NCI-H1048 (cell line): ENCODE data around the gene KIF21A.
"Not testable (repeated sequence)": the region's sequence is repeated elsewhere in the genome, so short reads cannot be mapped to it uniquely, and the experiment has no call there.

Source experiments
- DNase-seq: peaks from one replicate; lab custom pipeline; 2025; lab: John Stamatoyannopoulos, UW

KIF21A gene

DNA sequence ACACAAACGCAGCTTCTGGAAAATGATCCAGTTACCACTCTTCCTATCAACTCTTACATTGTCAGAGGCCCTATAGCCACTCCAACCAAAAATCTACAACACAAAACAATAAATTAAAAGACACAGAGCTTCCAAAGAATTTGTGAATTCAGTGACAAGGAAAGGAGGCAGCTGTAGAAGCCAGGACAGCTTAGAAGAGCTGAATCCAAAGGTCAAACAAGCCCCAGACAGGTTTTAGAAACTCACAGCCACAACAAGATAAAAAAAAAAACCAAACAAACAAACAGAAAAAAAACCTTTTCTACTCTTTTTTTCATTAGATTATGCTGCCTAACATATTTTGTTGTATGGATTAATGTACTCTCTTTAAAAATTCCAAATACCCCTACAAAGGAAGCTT, 94.4 kb downstream of the KIF21A start:
- DNase-seq, result no peak

DNA sequence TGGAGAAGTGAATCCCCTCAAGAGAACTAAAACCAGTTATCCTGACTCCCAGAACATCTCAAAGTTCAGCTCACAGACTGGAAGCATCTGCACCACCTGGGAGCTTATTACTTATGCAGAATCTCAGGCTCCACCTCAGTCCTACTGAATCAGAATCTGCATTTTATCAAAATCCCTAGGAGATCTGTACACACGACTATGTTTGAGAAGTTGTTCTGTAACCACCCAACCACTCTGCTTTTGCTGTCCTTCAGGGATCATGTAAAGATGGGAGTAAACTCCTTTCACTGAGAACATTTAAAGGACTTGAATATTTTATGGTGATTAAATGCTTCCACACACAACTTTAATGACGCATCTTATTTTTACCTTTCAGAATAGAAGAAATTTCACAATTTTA, 98.0 kb downstream of the KIF21A start:
- no peak for DNase-seq

DNA sequence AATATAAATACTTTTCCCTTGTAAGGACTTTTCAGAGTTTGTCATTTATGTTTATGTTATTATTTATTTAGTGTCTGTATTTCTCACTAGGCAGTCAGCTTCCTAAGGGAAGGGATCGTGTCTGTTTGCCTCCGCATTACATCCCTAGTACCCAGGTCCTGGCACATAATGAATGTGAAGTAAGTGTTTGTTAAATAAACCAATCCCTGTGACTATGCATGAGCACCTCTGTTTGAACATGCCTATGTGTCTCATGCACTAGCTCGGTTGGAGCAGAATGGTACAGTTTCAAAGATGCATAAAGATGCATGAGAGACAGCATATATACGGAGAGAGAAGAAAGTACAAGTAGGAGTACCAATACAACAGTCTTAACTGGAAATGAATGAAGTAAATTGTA, 99.3 kb downstream of the KIF21A start:
- no peak for DNase-seq

DNA sequence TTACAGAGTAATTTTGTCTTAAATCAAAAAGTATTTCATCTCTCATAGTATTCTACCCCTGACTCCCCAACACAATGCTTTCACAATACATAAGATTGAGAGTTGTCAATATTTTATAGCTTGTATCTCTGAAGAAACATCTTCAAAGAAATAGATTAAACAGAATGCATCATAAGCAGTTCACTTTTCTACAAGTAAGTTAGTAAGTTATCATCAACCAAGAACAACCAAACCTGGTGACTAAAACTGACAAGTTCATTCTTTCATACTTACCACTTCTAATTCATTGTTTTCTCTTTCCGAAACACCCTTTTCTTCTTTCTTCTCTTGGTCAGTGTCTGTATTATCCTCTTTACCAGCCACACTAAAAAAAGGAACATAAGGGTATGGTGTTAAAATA, 101.2 kb downstream of the KIF21A start:
- DNase-seq, result no peak

DNA sequence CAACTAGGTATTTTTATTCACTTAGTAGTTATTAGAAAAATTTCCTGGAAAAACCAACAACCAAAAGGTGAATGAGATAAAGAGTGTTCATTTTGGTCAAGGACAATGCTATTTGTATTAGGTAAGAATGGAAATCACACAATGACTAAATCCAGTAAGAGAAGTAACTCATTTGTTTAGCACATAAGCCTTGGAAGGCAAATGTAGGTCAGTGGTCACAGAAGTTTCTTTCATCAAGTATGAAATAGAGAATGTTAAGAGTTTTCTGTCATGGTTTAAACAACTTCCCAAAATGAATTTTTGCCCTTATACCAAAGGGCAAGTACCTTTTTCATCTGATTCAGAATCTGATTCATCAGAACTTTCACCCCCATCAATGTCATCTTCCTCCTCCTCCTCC, 101.7 kb downstream of the KIF21A start:
- DNase-seq, result no peak

DNA sequence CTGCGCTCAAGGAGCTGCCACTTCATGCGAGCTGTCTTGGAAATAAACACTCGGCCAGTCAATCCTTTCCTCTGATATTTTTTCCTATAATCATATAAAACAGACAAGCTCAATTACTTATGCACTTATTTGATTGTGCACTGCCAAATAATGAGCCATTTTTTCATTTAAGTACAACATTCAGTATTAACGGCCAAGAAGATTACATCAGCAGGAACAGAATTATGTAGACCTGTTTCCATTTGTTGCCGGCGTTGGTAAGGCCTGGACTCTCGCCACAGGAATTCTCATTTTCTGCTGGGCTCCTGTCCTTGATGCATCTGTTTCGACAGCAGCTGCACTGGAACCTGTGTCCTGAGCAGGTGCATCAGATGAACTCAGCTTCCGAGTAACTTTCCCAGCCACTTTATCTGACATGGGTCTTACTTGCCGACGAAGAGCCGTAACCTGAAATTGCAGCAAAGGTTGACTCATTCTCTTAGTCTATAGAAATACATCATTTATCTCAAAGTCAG, 110.2 kb downstream of the KIF21A start:
- DNase-seq, result no peak

DNA sequence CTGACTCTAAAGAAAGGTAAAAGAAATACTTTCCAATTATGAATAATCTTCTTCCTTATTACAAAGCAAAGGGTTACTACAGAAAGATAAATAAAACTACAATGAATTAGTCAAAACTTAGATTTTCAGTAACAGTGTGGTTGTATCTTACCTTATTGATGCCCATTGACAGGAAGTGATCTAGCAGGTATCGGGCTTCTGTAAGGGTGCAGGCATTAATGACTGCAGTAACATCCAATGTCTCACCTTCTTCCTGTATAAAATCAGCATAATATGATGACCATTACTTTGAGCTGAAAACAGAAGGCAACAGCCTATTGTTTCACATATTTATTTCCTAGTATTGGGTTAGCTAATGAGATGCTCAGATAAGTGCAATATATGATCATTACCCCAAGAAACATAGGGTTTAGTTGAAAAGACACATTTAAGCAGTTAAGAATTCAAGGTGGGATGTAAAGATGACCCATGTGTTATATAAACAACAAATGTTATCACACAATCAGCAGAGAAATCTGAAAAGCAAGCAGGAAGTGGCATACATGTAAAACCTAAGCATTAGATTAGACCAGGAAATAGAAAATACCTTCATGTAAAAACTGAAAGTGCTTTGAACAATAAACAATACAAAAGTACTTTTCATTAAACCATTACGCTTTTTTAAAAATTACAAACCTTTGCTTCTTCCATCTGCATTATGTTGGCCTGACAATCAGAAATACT, 111.2 kb downstream of the KIF21A start:
- no peak for DNase-seq

DNA sequence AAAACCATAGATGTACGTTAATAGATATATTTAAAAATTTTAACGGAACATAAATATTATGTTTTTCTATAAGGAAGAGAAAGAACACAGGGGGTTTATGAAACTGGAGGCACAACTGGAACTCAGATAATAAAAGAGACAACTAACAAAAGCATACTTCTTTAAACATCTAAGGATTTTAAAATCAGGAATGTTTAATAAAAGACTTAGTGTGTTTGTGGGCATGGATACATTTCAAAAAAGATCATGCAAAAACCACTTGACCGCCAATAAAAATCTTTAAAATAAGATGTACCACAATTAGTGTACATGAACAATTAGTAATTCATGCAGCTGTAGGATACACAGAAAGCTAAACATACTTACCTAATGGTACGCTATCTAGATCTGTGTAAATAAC, 113.0 kb downstream of the KIF21A start:
- DNase-seq, result no peak

DNA sequence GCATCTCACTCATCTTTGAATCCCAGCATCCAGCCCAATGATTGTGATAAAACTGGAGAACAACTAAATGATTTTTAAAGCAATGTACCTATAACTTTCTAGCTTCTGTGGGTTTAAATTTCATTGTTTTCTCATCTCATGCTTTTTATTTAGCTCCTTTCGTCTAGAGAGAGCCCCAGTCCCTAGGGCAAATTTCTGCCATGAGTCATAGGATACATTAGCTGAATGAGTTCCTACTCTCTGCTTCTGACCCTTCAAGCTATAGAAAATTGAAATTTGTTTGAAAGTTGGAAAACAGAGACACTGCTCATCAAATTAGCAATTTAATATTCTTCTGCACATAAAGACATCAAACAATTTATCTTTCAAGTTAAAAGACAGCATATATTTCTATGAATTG, 113.9 kb downstream of the KIF21A start:
- no peak for DNase-seq

DNA sequence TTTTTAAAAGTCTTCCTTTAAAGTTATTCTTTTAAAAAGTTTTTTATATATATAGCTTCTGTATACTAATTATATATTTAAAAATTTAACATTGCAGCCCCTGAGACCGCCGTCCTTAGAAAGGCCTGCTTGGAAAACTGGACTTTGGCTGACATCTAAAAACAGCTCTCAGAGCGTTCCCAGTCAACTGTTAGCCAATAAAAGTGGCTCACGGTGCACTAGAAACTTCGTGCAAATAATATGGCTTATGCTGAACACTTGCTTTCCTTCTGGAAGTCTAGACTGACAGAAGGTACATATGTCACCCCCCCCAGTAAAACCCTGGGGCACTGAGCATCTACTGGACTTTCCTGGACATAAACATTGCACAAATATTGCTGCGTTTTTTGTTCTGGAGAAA, 115.0 kb downstream of the KIF21A start:
- no peak for DNase-seq

DNA sequence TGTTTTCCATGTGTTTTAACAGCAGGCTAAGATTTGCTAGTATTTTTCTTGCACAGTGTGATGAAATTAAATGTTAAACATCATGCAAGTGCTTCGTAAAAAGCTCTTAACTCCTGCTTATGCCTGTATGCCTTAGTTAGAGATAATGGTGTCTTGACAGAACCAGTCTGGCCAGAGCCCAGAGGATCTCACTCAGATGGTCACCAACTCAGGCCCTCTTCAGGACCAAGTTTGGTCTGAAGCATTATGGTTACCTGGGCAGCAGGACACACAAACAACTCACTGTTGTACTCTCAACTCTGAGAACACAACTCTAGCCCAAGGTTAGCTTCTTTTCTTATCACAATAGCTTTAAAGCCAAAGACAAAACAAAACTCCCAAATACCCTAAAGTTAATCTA, 115.4 kb downstream of the KIF21A start:
- no peak for DNase-seq

DNA sequence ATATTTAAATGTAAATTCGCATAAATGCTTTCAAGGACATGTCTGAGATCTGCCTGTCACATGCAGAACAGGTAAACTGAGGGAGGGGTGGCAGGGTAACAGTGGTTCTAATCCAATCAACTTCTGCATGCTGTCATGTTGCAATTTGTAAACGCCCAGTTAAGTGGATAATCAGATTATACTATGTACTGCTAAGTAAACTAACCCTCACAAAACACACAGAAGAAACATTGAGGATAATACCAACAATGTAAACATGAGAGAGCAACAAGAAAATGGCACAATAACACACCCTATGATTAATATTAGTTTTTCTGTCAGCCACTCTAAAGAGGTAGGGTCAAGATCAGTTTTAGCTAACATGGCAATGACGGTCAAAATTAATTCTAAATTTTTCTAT, 123.7 kb downstream of the KIF21A start:
- DNase-seq, result no peak

DNA sequence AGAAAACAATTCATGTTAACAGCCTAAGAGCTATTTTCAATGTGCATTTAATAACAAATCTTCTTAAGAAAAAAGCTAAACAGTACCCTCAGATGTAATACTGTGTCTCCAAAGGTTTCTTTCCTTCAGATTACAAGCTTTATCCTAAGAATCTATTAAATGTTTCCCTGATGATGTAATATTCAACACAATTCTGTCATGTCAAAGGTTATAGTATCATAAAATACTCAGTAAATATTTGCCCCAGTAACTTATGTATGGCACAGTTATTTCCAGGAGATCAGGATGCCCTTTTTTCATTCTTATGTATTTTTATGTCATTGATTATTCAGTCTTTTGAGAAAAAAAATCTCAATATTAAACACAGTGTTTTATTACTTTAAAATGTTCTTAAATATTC, 128.4 kb downstream of the KIF21A start:
- no peak for DNase-seq

DNA sequence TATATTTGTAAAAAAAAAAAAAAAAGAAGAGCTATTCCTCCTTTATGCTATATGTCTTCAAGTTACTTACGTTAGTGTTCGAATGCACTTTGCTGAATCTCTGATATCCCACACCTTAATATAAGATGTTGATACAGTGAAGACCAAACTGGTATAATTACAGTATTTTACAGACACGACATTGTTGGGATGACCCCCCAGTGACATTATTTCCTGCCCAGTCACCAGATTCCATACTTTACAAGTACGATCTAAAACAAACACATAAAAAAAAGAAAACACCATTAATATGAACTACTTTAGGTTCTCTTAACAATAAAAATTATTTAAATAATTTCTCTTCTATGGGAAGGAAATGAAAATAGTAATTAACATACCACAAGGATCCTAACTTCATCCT, 133.4 kb downstream of the KIF21A start:
- no peak for DNase-seq

DNA sequence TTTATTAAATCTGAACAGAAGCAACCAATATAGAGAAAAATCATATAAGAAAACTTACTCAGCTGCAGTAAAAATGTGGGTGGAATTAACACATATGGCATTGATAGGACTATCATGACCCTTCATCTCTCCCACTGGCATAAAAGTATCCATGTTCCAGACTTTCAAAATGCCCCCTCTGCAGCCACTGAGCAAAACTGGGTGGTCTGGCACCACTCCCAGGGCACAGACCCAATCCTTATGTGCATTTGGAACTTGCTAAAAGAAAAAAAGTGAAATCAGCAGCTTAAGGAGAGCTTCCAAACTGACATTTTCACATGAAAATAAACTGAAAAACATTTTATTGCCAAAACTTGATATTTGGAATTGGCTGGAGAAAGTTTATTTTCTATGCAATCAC, 141.5 kb downstream of the KIF21A start:
- DNase-seq, result no peak

DNA sequence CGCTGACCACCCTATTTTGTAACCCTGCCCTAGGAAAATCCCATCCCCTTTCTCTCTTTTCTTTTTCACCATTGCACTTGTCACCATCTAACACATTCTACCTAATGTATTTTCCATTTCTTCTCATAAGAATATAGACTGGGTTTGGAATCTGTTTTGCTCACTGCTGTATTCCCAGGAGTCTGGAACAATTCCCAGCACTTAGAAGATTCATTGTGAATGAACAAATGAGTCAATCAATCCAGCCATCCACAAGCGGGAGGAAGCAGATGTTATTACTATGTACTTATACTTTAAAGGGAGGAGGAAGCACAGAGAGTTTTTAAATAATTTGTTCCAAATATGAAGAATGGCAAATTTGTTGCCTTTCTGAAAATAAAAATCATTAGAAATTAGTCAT, 142.1 kb downstream of the KIF21A start:
- no peak for DNase-seq

DNA sequence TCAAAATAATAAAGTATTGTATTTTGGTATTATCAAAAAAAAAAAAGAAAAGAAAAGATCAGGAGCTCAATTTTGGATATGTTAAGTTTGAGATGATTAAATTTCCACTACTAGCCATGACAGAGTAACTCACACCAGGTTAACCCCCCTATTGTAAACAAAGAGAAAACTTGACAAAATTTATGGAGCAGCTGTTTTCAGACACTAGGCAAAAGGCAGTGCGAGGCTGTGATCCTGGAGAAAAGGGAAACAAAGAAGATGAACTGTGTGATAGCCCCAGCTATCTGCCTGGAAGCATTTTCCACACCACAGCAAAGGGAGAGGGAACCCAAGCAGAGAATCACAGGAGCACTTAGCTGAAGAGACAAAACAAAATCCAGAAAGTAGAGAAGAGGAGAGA, 145.0 kb downstream of the KIF21A start:
- DNase-seq, result no peak

DNA sequence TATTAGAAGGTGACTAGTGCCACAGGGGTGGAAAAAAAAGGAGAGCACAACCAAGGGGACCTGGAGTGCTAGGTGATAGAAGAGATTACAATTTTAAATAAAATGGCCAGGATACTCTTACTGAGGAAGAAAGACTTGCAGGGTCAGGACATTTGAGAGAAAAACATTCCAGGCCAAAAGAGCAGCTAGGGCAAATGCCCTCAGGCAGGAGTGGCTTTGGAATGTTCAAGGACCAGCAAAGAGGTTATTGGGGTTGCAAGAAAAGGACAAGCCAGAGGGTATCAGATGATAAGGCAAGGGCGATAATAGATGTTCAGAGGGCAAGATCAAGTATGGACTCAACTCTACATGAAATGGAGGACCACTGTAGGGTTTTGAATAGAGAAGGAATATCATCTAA, 146.4 kb downstream of the KIF21A start:
- DNase-seq, result no peak

DNA sequence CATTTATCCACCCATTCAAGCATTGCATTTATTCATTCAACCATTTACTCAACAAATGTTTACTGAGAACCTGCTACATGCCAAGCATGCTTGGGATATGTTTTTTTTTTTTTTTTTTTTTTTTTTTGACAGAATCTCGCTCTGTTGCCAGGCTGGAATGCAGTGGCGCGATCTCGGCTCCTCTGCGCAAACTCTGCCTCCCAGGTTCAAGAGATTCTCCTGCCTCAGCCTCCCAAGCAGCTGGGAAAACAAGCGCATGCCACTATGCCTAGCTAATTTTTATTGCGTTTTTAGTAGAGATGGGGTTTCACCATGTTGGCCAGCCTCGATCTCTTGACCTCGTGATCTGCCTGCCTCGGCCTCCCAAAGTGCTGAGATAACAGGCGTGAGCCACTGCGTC, 147.3 kb downstream of the KIF21A start:
- not testable (repeated sequence) for DNase-seq

DNA sequence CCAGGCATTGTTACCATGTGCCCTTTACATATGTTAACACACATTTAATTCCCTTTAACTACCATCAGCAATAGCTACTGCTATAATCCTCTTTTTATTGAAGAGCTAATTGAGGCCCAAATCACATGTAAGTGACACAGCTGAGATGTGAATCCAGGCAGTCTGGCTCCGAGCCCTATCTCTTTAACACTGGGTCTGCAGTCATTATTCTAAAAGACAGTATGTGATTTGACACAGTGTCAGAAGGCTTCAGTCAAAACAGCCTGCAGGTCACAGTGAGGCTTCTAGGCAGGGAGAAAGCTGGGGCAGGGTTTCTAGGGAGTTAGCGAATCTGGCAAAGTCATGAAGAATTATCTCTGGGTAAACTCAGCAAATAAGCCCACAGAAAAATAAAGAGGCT, 148.2 kb downstream of the KIF21A start:
- no peak for DNase-seq

DNA sequence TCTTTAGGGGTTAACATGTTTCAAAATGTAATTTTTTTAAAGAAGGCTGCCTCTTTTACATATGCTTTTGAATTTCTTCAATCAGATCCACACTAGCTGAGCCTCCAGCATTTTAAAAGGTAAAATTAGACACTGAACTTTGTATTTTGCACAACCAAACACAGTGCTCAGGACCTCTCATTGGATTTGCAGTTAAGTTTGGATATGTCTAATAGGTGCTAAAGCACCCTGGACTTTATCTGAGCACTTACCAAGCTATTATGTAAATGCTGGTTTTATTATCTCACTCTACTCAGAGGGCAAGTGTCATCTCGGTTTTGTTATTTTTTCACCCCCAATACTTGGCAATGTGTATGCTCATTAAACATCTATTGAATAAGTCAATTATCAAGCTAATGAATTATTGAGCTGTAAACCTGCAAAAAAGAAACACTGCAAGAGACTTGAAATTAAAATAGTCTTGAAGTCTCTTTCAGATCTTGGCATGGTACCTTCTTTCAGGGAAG, 150.7 kb downstream of the KIF21A start:
- DNase-seq, result no peak

DNA sequence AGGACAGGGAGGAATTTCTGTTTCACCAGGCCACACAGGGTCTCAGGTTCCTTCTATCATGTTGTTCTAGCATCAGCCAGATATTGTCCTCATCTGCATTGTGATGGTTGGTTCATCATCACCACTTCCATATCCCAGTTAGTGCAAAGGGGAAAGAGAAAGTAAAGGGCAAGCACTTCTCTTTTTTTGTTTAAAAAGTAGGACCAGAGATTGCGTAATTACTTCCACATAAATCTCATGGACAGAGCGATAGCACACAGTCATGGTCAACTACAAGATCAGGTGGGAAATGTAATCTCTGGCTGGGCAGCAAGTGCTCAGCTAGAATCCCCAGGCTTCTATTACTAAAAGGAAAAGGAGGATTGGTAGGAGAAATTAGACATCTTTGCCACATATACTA, 155.1 kb downstream of the KIF21A start:
- DNase-seq, result no peak

DNA sequence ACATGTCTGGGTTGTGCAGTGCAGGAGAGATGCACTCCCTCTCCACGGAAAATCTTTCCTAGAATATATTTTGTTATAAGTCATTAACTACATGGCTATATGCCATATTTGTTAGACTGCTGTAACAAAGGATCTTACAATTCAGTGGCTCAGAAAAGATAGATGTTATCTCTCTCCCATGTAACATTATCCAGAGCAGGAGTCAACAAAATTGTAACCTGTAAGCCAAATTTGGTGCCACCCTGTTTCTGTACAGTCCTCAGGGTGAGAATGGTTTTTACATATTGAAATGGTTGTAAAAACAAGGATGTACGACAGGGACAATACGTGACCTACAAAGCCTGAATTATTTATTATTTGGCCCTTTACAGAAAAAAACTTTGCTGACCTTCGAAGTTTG, 155.5 kb downstream of the KIF21A start:
- no peak for DNase-seq

DNA sequence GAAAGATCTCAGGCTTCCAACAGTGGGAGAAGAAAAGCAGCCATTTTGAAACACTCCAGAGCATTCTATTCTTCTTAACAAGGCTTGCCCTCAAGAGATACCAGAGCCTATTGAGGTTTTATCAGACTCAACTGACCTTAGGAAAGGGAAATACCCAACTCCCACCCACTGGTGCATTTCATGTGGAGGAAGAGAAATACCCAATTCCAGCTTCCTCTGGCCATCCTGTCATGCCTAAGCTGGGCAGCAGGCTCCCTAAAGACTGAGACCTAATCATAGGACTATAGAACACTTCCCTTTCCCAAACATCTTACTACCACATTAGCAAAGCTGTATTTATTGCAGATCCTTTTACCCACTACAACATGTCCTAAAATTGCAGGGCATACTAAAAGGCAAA, 164.5 kb downstream of the KIF21A start:
- DNase-seq, result no peak
